HG03066 (cell line): Measurements from ENCODE around the gene TTF2.
A peak's percentile ranks its signal among the peaks of the same experiment; 100 is the strongest.
"Not testable (repeated sequence)": the region's sequence is repeated elsewhere in the genome, so short reads cannot be mapped to it uniquely, and the experiment has no call there.

ENCODE experiments used
- ATAC-seq: cut with Tn5 transposase; IDR thresholded peaks from one replicate; pipeline ENCODE4 v1.9.1; 2021; ENCODE audit warnings: low read depth; ENCODE audit not compliant: unreplicated experiment

The TTF2 gene

DNA sequence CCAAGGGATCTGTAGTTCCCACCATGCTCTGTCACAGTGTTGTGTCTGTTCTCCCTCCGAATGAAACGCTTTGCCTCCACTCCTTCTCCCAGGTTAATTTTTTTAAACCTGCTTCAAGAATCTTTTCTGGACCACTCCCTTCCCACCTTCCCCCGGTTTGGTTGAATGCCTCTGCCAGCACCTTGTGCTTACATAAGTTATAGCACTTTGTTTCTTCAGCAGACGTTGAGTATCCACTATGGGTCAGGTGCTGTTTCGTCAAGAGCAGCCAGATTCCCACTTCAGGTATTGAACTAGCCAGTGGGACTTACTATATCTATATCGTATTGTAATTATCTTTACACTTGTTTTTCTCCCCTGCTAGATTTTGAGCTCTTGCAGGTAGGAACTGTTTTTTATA lies 27.6 kb downstream of the TTF2 start:
- no peak for ATAC-seq

DNA sequence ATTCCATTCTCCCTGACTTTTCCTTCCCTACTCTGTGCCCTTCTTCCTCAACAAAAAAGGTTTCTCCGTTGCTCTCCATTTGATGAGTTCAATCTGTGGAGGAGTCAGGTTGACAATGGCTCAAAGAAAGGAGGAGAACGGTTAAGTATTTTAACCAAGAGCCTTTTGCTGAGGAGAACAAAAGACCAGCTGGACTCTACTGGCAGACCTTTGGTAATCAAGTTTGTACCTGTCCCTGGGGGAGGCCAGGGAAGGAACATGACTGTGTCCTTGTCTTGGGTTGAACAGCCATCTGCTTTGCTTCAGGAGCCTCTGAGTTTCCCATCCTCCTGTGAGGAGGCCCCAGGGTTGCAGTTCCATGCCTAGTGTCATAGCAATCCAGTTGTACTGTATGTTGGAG lies 29.9 kb downstream of the TTF2 start:
- no peak for ATAC-seq

- no peak for ATAC-seq
These were observed 32.5 kb downstream of the TTF2 start for GRCh38 chr1:117092594-117092993.

DNA sequence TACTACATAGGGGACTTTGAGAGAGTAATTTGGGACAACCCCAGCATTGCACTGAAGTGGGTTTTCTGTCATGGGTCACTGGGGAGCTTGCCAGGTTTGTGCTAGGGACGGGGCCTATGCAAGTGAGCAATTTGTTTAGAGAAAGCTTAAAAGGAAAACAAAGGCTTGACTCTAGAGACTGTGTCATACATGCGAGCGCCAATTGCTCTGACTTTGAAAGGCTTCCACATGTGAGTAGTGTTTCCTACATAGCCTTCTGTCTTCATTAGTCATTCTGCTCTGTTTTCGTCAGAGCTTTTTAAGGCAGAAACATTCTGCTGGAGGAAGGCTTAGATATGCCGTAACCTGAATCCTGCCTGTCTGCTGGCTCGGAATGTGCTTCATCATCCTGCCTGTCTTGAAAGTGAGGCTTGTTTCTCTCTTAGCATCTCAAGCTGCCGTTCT lies 33.0 kb downstream of the TTF2 start:
- ATAC-seq: no peak

DNA sequence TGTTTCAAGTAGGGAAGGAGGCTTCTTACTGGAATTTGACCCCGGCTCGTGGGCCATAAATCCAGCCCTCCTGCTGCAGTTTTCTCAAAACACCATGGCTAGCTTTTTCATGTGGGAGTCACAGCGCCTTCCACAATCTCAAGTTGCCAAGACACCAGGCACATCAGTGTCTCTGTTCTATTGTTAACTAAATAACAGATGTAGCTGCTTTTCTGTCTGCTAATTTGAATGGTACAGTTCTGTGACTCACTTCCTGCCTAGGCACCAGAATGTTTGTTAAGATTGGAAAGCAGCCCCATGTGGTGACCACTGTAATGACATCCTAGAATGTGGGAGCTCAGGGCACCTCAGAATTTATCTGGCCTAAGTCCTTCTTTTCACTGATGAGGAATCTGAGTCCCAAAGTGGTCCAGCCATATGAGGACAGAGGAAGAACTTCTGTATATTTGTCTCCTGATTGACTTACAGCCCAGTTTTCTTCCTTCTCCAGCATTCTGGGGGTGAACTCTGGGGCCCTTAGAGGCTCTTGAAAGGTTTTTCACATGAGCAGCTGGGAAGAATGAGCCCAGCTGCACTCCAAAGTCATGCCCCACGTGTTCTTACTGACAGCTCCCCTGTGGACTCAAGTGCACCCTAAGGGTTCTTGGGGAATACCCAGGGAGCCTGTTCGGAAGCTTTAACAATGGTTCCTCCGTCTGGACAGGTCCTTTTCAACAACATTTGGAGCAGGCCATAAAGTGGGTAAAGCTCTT lies 33.9 kb downstream of the TTF2 start:
- peak; percentile 66 for ATAC-seq

GRCh38 chr1:117094841-117095604 lies 34.9 kb downstream of the TTF2 start:
- ATAC-seq: no peak

- no peak for ATAC-seq
These were observed 36.9 kb downstream of the TTF2 start for GRCh38 chr1:117096951-117097408.

GRCh38 chr1:117097443-117097842 lies 37.3 kb downstream of the TTF2 start:
- no peak for ATAC-seq

DNA sequence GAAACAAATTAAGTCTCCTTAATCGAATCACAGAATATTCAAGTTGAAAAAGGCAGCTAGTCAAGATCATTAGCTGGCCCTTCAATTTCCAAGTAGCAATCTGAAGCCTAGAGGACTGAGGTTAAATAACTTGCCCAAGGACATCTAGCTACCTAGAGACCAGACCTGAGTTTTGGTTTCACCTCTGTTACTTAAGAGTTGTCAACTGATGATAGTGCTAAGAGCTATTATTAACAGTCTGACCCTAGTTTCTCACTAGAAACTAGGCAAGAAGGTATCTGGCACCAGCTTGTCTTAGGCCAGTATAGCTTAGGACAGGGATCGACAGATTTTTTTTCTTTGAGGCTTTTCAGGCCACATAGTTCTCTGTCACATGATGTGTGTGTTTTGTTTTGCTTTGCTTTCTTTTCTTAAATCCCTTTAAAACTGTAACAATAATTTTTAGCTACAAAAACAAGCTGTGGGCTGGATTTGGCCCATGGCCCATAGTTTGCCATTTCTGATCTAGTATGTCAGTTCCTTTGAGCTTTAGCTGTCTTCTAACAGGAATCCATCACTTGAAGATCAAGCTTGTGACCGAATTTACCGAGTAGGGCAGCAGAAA lies 38.3 kb downstream of the TTF2 start:
- ATAC-seq: no peak

DNA sequence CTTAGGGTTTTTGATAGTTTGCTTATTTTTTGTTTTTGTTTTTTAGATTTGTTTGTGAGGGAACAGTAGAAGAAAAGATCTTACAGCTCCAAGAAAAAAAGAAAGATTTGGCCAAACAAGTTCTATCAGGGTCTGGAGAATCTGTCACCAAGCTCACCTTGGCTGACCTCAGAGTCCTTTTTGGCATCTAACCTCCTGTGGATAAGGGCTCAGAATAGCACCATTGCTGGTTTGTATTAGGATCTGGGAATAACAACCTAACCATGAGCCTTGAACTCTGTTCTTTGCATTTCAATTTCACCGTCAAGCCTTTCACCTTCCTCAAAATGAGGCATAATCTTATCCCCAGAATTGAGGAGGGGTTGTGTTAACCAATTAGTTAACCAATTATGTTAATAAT lies 41.2 kb downstream of the TTF2 start:
- no peak for ATAC-seq

- not testable (repeated sequence) for ATAC-seq
These were observed 41.7 kb downstream of the TTF2 start for GRCh38 chr1:117101858-117102257.

GRCh38 chr1:117104986-117105385 lies 44.9 kb downstream of the TTF2 start:
- ATAC-seq: no peak

DNA sequence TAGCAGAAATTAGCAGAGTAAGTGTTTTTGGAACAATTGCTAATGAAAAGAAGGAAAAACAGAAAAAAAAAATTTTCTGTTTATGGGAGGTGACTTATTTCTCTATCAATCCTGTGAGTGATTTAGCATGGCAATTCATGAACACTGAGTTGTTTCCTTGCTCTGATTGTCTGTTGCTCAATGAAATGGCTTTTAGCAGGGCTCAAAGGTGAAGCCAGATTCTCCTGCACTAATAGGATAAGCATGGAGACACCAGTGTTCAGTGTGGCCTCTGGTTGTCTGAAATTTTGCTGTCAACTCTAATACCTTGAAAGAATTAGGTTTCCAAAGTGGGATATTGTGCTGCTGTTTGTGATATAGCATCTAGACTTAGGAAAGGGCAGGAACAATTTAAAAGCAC lies 45.6 kb downstream of the TTF2 start:
- no peak for ATAC-seq

DNA sequence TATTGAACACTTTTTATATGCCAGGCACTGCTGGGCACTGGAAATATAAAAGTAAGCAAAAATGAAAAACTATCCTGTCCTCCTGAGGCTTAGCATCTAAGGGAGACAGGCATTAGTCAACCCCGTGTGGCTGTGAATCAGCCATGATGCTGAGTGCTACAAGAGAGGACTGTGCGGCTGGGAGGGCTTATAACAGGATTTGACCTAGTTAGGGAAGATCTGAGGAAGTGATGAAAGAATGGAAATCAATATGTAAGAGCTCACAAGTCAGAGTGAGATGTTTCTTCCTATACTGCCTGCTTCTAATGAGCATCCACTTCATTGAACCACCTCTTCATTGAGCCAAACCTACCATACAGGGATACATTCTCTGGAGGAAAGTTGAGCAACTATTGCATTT lies 46.4 kb downstream of the TTF2 start:
- ATAC-seq: no peak

- ATAC-seq: no peak
These were observed 47.2 kb downstream of the TTF2 start for GRCh38 chr1:117107364-117107763.

GRCh38 chr1:117110774-117111173 lies 50.6 kb downstream of the TTF2 start:
- ATAC-seq: no peak

DNA sequence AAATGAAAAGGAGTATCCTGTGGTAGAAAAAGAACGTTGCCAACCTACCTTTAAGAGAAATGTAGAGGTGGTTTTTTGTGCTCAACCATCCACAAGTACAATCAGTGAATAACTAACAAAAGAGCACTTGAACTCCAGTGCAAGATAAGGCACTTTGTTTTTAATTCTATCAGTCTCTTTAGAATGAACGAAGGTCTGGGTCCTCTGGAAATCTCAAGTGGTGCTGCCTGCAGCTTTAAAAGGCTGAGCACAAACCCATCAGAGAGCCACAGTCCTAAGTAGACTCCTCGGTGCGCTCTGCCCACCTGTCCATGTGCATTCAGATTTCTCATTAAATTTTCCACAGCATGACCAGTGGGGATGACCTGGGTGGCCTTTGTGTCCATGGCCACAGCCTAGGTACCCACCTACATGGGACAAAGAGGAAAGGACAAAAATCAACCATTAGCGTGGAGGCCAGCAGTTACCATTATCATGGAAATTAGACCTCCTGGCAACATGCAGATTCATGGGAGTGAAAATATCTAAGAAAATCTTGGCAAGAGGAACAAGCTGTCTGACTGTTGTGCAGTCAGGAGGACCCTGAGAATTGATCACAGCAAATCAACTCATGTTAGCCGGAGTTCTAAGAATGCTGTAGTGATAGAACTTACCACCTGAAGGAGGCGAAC lies 52.1 kb downstream of the TTF2 start:
- no peak for ATAC-seq

GRCh38 chr1:117113199-117113598 lies 53.1 kb downstream of the TTF2 start:
- ATAC-seq: no peak

GRCh38 chr1:117114877-117115276 lies 54.8 kb downstream of the TTF2 start:
- ATAC-seq: no peak

- no peak for ATAC-seq
These were observed 56.1 kb downstream of the TTF2 start for GRCh38 chr1:117116090-117116783.
